Germinal center (tissue), 1 donor: ENCODE measurements around the gene FNDC8.
"Not testable (repeated sequence)": the region's sequence is repeated elsewhere in the genome, so short reads cannot be mapped to it uniquely, and the experiment has no call there.

Experiments
- DNase-seq: peaks from one replicate; pipeline ENCODE4 v3.0.0; 2012; ENCODE audit warnings: mixed read lengths, low spot score

FNDC8 gene

DNA sequence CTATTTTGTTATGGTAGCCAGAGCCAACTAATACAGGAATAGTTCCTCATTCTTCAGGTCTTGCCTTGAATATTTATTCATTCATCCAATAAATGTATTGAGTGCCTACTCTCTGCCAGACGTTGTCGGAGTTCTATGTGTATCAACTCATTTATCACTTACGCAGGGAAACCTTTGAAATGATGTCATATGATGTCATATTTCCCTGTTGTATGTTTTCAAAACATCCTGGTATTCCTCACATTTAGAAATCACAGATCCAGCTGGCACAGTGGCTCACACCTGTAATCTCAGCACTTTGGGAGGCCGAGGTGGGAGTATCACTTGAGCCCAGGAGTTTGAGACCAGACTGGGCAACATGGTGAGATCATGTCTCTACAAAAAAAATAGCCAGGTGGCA, 23.4 kb downstream of the FNDC8 start:
- no peak for DNase-seq

DNA sequence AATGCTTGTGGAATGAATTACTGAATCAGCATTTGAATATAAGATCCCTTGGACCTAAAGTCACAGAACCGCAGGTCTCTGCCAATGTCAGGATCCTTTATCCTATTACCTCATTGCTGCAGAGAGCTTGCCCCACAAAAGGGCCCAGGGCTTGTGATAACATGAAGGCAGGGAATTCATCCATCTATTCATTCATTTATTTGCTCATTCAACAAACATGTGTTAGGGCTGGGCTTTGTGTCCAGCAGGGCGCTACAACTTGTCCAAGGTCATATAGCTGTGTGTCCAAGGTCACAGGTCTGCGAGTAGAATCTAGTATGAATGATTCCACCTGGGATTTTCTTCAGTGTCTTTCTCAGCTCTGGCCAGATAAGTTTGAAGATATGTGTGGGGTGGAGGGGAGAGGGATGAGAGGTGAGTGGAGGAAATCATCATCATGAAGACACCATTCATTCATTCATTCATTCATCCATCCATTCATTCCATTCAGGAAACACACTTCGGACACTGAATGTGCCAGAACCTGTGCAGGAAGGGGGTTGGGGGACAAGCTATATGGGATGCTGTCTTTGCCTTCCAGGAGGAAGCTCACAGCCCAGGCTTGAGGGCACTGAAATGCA, 24.9 kb downstream of the FNDC8 start:
- DNase-seq, result no peak

DNA sequence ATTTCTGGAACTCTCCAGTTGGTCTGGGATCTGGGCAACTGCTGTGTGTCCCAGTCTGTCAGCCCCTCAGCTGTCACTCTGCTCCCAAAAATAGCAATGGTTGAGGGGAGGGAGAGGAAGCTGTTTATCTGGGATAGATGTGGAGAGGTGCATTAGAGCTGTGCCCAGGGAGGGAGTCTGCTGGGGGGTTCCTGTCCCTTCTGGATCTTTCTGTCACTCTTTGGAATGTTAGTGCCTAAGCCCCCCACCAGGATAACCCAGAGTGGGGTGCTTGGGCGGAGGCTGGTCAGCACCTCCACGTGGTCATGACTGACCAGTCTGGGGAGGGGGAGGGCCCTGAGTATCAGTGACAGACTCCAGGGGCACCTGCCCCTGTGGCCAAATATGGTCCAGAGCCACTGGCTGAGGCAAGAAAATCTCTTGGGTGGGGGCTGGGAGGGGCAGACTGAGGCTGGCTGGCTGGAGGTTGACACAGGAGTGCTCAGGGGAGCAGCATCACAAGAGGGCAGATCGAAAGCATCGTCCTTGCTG, 26.0 kb downstream of the FNDC8 start, which contains the start of gene UNC45B:
Gene UNC45B, plus strand, starts transcription at position 443 of the 531 bp plus-strand sequence. CDS start 447 bp downstream, outside the sequence.
- DNase-seq, result no peak

DNA sequence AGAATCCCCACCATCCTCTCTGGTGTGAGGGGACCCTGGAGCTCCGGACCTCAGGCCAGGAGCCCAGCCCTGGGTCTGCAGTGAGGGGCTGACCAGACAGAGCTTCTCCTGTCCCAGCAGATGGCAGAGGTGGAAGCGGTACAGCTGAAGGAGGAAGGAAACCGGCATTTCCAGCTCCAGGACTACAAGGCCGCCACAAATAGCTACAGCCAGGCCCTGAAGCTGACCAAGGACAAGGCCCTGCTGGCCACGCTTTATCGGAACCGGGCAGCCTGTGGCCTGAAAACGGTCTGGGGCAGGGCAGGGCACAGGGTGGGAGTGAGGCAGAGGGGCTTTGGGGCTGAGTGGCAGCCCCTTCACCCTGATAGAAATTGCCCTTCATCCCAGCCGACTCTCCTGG, 26.7 kb downstream of the FNDC8 start:
- no peak for DNase-seq

DNA sequence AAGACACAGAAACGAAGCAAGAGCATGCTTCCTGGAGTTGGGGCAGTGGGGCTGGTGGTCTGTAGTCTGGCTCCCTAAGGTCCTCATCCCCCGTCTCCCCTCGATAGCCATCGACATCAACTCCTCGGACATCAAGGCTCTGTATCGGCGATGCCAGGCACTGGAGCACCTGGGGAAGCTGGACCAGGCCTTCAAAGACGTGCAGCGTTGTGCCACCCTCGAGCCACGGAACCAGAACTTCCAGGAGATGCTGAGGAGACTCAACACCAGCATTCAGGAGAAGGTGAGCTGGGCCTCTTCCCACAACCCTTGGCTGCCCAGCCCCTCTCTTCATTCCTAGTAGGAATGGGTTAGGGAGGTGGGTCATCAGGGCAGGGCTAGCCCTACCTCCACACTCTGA, 28.5 kb downstream of the FNDC8 start:
- DNase-seq, result no peak

DNA sequence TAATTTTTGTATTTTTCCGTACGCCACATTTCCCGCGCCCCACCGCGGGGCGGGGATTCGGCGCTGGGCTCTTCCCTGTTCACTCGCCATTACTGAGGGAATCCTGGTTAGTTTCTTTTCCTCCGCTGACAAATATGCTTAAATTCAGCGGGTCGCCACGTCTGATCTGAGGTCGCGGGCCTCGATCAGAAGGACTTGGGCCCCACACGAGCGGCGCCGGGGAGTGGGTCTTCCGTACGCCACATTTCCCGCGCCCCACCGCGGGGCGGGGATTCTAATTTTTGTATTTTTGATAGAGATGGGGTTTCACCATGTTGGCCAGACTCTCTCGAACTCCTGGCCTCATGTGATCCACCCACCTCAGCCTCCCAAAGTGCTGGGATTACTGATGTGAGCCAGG, 29.7 kb downstream of the FNDC8 start:
- not testable (repeated sequence) for DNase-seq

DNA sequence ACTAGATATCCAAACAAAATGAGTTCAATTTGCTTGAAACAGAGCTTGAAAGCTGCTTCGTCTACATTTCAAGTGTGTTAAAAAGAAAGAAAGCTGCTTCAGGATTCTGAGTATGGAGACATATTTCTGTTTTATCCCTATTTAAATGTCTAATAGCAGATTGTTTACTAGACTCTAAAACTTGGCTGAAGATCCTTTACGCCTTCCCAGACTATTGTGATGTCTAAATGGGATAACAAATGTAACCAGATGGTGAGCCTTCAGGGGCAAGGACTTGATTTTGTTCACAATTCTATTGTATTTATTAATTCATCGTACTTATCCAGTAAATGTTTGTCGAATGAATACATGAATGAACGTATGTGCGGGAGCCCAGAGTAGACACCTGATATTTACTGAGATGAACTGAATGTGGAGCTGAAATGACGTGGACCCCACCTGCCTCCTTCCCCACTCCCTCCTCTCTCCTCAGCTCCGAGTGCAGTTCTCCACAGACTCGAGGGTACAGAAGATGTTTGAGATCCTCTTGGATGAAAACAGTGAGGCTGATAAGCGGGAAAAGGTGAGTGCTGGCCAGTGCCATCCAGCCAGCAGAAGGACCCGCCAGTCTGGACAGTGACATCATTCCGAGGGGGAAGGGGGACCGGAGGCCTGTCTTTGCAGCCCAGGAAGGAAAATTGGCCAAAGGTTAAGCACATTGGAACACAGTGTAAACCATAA, 31.2 kb downstream of the FNDC8 start:
- DNase-seq, result no peak

DNA sequence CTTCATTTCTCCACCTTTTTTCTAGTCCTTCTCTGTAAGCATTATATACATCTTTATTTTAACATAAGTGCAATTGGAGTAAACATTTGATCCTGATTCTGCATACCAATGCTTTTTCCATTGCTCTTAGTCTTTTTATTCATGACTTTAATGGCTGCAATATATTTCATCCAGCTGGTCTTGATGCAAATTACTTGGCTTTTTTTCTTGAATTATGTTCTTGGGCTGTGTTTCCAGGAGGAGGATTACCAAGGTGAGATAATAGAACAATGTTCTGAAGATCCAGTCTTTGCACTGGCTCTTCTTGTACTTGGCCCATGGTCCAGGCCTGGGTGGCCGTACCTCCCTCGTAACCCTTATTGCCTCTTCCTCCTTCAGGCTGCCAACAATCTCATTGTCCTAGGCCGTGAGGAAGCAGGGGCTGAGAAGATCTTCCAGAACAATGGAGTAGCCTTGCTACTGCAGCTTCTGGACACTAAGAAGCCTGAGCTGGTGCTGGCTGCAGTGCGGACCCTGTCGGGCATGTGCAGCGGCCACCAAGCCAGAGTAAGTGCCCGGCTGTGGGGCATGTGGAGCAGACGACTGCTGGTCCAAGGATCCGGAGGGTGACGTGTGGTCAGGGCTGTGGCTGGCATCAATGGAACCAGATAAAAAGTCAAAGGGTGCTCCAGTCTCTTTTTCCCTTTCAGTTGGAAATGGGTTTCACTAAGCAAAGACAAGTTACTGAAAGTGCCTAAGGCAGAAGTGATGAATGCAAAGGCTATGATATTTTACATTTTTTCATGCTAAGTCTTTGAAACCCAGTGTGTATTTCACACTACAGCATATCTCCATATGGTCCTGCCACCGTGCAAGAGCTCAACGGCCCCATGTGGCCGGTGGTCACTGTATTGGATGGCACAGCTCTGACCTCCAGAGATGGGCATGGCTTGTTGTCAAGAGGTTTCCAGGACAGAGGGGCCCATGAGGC, 33.1 kb downstream of the FNDC8 start:
- DNase-seq, result no peak

DNA sequence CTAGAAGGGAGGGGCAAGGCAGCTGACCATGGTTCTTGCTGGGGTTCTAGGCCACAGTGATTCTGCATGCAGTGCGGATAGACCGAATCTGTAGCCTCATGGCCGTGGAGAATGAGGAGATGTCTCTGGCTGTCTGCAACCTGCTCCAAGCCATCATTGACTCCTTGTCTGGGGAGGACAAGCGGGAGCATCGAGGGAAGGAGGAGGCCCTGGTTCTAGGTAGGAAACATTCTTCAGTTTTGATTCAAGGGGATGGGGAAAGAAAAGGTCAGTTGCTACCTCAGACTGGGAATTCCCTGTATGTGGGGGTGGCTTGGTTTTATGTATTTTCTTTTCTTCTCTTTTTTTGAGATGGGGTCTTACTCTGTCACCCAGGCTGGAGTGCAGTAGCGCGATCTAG, 33.8 kb downstream of the FNDC8 start:
- no peak for DNase-seq

DNA sequence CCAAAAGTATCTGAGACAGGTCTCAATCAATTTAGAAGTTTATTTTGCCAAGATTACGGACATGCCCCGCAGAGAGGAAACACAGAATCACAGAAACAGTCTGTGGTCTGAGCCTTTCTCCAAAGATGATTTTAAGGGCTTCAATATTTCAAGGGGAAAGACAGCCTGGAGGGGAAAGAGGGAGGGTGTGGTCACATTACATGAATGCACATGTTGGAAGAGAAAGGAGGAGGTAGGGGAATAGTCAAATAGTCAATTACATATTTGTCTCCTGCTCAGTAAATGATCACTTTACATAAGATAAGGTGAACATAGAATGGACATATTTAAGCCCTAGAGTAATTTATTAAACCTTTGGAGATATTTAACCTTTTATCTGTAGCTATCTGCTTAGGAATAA, 38.5 kb downstream of the FNDC8 start:
- no peak for DNase-seq

DNA sequence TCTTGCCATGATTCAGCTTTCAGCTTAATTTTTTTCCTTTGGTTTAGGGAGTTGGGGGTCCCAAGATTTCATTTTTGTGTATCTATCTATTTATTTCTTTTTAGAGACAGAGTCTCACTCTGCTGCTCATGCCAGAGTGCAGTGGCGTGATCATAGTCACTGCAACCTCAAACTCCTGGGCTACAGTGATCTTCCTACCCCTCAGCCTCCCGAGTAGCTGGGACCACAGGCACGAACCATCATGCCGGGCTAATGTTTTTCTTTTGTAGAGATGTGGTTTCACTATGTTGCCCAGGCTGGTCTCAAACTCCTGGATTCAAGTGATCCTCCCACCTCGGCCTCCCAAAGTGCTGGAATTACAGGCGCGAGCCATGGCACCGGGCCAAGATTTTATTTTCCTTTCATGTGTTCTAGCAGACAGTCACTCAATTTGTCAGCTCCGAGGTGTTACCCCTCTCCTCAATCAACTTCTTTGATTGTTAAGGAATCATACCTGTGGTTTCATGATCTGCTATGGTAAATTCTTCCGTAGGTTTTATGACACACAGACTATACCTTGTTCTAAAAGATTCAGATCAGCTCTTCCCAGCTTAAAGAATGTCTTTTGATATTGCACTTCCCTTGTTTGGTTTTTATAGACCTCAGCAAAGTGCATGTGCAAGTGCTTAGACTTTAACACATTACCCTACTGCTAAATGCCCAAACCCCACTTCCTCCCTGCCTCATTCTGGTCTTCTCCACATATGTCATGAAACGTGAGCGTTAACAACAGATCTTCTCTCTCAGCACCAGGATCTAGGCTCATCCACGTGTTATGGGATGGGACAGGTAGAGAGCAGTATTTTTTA, 39.2 kb downstream of the FNDC8 start:
- no peak for DNase-seq

DNA sequence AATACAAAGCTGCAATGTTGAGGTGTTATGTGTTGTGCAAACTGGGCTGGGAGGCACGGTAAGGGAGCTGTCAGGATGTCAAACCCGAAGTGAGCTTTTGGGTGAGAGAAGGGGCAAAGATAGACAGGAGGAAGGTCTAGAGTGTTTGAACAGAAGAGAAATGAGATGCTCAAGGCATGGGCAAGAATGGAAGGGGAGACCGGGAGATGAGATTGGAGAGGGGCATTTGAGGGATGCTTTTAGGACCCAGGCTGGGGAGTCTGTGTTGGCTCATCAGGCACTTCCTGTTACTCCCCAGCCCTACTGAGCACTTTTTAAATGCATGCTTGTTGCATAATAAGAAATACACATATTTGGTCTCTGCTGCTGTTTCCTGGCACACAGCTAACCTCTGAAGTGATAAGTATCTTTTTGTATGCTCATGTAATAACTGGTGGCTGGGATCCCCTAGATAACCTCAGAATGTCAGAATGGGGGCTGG, 39.9 kb downstream of the FNDC8 start:
- DNase-seq, result no peak

DNA sequence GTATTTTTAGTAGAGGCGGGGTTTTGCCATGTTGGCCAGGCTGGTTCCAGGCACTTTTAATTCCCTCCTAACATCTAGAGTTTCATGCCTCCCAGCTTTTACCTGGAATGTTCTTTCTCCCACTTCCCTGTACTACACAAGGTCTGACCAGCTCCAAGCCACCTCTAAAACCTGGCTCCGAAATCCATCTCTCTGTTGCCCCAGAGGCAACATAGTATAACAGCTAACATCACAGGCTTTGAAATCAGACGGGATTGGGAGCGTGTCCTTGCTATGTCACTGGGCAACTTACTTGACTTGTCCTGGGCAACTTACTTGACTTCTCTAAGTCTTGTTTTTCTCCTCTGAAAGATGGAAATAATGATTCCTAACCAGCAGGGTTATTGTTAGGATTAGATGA, 41.3 kb downstream of the FNDC8 start:
- no peak for DNase-seq

DNA sequence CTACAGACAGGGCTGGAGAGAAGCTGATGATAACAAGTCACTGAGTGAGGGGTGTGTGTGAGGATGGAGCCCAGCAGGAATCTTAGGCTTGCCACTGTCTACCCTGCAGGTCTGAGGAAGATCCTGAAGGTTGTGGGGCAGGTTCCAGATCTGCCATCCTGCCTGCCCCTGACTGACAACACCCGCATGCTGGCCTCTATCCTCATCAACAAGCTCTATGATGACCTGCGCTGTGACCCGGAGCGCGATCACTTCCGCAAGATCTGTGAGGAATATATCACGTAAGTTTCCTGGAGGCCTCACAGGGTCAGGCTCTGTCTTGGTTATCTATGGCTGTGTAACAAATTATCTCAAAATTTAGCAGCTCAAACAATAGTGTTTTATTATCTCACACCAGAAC, 42.5 kb downstream of the FNDC8 start:
- no peak for DNase-seq

DNA sequence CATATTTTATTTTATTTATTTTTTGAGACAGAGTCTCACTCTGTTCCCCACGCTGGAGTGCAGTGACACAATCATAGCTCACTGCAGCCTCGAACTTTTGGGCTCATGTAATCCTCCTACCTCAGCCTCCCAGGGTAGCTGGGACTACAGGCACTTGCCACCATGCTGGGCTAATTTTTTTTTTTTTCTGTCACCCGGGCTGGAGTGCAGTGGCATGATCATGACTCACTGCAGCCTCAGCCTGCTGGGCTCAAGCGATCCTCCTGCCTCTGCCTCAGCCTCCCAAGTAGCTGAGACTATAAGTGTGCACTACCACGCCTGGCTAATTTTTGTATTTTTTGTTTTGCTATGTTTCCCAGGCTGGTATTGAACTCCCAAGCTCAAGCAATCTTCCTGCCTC, 43.3 kb downstream of the FNDC8 start:
- DNase-seq, result no peak

DNA sequence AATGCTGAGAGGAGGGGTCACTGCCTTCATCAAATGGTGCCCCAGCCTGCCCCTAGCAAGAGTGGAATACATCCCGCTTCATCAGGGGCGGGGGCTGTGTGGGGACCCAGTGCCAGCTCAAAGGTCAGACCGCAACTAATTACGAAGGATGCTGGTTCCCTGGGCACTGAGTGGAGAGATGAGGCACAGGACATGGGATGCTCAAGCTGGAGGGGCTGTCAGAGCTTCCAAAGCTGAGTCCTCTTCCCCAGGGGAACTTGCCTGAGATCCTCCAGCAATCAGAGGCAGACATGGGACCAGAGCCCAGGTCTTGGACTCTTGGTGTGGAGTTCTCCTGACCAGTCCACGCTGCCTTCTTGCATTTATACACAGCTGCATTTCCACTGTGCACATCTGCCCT, 45.1 kb downstream of the FNDC8 start:
- no peak for DNase-seq

DNA sequence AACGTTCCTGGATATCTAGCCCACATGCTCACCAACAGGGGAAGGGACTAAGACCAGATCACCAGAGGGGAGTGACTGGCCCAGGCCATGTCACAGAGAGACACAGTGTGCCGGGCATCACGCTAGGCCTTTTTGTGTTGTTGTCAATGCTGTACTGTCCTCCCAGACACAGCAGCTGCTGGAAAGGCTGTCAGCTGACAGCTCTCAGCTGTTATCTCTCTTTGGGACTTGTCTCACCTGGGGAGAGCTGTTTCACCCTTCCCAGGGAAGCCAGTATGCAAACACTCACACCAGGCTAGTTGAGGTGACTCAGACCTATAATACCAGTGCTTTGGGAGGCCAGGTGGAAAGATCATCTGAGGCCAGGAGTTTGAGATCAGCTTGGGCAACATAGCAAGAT, 45.6 kb downstream of the FNDC8 start:
- no peak for DNase-seq

DNA sequence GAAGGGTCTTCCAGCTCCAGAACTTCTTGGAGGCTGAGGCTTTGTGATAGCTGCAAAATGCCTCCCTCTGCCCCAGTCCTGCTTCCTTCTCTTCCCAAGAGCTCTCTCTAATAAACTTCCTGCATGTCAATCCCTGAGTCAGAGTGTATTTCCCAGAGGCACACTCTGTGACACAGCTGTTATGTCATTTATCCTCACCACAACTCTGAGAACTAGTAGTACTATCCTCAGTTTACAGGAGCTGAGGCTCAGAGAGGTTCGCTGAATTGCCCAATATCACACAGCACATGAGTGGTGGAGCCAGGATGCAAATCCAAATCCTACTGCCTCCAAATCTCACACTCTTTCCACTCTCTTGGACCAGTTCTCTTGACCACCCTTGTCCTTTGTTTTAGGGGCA, 46.3 kb downstream of the FNDC8 start:
- no peak for DNase-seq

DNA sequence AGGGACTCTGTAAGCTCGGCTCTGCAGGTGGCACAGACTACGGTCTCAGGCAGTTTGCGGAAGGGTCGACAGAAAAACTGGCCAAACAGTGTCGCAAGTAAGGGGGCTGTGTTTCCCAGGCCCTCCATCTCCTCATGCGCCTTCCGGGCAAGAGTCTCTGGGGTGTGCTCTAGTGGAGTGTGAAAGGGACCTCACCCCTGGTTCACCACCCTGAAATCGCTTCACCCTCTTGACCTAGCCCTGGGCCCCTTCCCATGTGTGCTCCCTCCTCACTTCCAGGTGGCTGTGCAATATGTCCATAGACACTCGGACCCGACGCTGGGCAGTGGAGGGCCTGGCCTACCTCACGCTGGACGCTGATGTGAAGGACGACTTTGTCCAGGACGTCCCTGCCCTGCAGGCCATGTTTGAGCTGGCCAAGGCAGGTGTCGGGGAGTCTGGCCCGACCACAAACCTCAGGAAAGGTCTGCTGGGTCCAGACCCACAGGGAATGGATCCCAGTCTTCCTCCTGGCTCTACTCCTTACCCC, 48.5 kb downstream of the FNDC8 start:
- no peak for DNase-seq

DNA sequence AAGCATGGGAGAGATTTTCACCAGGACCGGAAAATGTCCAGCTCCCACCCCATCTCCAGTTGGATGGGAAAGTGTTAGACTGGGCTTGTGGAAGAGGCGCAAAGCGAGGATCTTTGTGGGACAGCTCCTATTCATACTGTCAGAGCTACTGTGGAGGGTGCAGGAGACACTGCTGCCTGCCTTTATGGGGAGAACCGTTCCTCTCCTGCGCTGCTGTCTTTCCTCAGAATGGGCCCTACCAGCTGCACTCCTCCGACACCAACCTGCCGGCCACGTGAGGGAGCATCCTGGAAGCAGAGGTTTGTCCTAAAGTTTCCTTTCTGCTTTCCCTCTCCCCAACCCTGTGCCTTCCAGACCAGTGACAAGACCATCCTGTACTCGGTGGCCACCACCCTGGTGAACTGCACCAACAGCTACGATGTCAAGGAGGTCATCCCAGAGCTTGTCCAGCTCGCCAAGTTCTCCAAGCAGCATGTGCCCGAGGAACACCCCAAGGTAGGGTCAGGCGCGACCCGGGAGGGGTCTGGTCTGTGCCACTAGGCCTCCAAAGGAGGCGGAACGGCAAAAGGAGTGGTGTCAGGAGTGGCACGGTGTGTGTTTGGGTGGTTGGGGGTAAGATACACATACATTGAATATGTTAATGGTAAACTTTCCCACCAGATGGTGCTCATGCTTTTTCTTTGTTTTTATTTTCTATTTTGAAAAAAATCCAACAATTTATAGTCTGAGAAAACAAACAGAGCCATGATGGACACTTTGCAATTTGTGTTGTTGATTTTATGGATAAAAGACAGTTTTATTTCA, 49.8 kb downstream of the FNDC8 start:
- DNase-seq, result no peak
